ENCODE measurements around the gene PGD. TPM values are rescaled to one million over a fixed set of nuclear protein-coding genes. Genes with fewer than 3 reads are reported as not detected.

Gene PGD
- polyA plus RNA-seq, 12 donors: 85.0 to 131 (median 109) TPM; not detected in 1

Other genes starting within 250 kb of the PGD start
- 100 to 1,000 TPM in 11 of 12 donors, 10 to 100 TPM in 1; 84.4 to 601 (median 199) TPM for gene KIF1B, start 188.5 kb upstream of the PGD start, polyA plus RNA-seq (ENCODE audit: insufficient read length in 12 of 12)
- 10 to 100 TPM in 2 of 12 donors, 1 to 10 TPM in 8, not detected in 2; 5.4 to 12.4 (median 7.5) TPM for gene CENPS, start 31.4 kb downstream of the PGD start, polyA plus RNA-seq (ENCODE audit: insufficient read length in 12 of 12)
- gene CORT, start 51.0 kb downstream of the PGD start, polyA plus RNA-seq (ENCODE audit: insufficient read length in 12 of 12): 1 to 10 TPM in 7 of 12 donors, under 1 TPM in 3, not detected in 2; 0.38 to 1.8 (median 1.2) TPM
- gene DFFA, start 73.5 kb downstream of the PGD start, polyA plus RNA-seq (ENCODE audit: insufficient read length in 12 of 12): 10 to 100 TPM in 11 of 12 donors, not detected in 1; 14.4 to 35.7 (median 19.8) TPM
- 10 to 100 TPM in 10 of 12 donors, 1 to 10 TPM in 1, not detected in 1; 9.3 to 22.8 (median 13.2) TPM for gene PEX14, start 75.9 kb downstream of the PGD start, polyA plus RNA-seq (ENCODE audit: insufficient read length in 12 of 12)